AG08396 (cell line): ENCODE measurements around the gene PCSK5.

Source experiments
- DNase-seq: peaks from one replicate; pipeline ENCODE4 v3.0.0; 2012; ENCODE audit warnings: low spot score, mixed read lengths

The PCSK5 gene

DNA sequence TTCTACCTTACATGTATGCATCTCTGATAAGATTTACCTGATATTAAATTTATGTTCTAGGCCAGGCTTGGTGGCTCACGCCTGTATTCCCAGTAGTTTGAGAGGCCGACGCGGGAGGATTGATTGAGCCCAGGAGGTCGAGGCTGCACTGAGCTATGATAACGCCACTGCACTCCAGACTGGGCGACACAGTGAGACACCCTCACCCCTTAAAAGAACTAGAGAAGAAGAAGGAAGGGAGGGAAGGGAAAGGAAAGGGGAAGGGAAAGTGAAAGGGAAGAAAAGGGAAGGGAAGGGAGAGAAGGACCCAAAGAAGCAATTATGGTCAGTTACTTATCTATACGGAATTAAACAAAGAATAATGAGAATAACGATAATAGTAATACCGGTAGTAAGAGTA, 504.9 kb downstream of the PCSK5 start:
- DNase-seq, result no peak

DNA sequence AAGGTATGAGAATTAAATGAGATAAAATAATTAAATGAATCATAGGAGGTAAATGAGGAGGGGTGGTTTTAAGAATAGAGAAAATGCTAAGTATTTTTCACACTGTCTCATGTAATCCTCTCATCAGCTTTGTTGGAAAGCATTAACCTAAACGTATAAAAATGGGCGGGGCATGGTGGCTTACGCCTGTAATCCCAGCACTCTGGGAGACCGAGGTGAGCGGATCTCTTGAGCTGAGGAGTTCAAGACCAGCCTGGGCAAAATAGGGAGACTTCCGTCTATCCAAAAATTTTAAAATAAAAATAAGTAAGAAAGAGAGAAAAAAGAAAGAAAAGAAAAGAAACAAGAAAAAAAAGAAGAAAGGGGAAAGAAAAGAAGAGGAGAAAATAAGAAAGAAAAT, 505.7 kb downstream of the PCSK5 start:
- DNase-seq, result no peak

DNA sequence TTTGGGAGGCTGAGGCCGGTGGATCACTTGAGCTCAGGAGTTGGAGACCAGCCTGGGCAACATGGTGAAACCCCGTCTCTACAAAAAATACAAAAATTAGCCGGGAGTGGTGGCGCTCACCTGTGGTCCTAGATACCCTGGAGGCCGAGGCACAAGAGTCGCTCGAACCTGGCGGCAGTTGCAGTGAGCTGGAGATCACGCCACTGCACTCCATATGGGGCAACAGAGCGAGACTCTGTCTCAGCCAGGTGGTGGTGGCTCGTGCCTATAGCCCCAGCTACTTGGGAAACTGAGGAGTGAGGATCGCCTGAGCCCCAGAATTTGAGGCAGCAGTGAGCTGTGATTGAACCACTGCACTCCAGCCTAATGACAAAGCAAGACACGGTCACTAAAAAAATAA, 506.1 kb downstream of the PCSK5 start:
- DNase-seq, result no peak

DNA sequence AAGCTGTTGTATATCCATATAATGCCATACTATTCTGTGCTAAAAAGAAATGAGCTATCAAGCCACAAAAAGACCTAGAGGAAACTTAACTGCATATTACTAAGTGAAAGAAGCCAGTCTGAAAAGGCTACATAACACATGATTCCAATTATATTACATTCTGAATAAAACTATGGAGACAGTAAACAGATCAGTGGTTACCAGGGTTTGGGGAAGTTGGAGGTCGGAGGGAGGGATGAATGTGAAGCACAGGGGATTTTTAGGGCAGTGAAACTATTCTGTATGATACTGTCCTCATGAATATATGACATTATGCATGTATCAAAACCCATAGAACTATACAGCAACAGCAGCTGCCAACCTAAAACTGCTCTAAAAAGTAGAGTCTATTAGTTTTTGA, 509.4 kb downstream of the PCSK5 start:
- no peak for DNase-seq

DNA sequence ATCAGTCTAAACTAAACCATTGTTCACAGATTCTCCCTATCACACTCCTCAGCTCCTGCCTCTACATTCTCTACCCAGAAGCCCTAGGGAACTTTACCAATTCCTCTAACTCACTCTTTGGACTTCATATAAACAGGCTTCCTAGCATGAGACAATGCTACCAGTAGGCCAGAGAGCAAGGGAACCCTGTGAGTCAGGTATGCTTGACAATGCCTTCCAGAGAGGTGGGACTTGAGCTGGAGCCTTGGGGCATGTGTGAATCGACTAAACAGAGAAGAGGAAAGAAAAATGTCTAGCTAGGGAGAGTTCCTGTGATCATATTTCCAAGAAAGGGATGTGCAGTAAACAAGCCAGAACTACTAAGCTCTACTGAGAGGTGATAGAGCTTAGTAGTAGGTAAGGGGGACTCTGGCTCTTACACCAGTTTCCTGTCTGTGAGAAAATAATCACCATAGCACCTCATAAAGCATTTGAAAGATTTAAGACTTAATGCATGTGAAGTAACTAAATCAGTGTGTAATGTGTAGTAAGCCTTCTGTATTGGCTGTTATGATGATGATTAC, 510.1 kb downstream of the PCSK5 start:
- DNase-seq, result no peak

DNA sequence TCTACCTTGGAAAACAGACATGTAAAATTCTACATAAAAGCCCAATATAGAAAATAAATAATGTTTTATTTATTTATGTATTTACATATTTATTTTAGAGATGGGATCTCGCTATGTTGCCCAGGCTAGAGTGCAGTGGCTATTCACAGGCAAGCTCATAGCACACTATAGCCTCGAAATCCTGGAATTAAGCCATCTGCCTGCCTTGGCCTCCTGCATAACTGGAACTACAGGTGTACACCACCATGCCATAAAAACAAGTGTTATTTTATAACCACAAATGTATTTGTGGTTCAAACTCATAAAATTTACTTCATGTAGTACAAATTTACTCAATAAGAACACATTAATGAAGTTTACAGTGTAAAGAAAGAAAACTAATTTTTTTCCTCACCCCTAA, 510.7 kb downstream of the PCSK5 start:
- no peak for DNase-seq

DNA sequence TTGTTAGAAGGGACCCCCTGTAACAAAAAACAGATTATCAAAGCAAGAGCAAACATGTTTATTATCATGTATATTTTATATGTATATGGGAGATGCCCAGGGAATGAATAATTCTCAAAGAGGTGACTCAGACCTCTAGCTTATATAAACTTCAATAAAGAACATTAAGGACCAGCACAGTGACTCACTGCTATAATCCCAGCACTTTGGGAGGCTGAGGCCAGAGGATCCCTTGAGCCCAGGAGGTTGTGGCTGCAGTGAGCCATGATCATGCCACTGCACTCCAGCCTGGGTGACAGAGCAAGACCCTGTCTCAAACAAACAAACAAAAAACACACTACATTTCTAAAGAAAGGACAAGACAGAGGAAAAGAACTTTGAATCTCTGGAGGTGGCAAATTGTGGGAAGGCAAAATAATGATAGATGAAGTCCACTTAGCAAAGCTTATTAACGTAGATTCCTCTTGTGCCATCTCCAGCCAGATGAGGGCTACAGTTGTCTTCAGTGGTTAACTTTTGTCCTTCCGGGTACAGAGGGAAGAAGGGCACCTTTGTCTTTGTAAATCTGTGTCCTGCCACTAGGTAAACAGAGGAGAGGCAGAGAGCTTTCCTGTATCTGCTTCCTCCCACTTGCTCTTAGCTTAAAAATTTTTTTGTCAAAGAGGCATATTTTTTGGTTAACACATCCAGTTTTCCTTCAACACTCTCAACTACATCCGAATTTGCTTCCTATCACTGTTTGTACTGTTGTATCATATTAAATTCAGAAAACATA, 511.3 kb downstream of the PCSK5 start:
- no peak for DNase-seq

DNA sequence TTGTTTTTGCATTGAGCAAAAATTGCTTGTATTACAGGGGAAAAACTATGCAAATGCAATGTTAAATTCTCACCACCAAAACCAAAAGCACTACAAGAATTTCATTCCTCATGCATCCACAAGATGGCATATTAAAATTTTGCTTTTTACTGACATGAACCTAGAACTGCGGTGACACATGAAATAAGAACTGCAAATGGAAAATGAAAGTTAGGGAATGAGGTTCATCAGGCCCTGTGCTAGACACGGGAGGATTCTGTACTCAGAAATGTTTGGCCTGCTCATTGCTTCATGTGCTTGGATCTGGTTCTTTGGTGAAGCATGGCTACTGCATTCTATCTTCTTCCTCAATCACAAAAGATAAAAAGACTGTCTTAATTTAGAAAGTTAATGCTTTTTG, 512.9 kb downstream of the PCSK5 start:
- DNase-seq, result peak; percentile 65

DNA sequence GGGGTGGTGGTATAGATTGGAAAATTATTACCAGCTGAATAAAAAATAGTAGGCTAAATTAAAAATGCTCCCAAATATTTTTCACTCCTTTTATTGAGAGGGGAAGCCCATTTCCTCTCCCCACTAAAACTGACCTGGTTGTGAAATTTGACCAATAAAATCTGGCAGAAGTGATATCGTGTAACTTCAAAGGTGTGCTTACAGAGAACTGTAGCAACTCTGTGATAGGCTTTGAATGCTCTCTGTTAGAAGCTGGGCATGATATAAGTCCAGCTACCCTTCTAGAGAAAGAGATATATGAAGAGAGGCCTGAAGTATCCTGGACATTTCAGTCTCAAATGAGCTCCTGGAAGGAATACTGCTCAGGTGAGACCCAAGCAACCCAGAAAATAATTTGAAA, 513.9 kb downstream of the PCSK5 start:
- no peak for DNase-seq

DNA sequence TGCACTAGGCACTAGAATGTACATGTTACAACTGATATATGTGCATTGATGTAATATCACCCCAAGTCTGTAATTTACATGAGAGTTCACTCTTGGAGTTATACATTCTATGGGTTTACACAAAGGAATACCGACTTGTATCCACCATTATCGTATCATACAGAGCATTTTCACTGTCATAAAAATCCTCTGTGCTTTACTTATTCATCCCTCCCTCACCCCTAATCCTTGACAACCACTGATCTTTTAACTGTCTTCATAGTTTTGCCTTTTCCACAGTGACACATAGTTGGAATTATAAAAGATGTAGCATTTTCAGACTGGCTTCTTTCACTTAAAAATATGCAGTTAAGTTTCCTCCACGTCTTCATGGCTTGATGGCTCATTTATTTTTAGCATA, 514.9 kb downstream of the PCSK5 start:
- no peak for DNase-seq

DNA sequence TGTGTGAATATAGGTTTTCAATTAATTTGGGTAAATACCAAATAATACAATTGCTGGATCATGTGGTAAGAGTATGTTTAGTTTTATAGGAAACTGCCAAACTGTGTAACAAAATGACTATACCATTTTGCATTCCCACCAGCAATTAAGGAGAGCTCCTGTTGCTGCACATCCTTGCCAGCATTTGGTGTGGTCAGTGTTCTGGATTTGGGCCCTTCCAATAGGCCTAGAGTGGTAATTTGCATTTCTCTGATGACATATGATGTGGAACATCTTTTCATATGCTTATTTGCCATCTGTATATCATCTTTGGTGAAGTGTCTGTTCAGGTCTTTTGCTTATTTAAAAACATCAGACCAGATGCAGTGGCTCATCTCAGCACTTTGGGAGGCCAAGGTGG, 515.4 kb downstream of the PCSK5 start:
- DNase-seq, result no peak
